Measurements from ENCODE around the gene CDCA5. TPM values are rescaled to one million over a fixed set of nuclear protein-coding genes. Genes with fewer than 3 reads are reported as not detected.
A peak's percentile ranks its signal among the peaks of the same experiment; 100 is the strongest.

Gene CDCA5
- total and polyA plus RNA-seq, 4 donors: 1.8 to 2.7 (median 2.2) TPM

DNA sequence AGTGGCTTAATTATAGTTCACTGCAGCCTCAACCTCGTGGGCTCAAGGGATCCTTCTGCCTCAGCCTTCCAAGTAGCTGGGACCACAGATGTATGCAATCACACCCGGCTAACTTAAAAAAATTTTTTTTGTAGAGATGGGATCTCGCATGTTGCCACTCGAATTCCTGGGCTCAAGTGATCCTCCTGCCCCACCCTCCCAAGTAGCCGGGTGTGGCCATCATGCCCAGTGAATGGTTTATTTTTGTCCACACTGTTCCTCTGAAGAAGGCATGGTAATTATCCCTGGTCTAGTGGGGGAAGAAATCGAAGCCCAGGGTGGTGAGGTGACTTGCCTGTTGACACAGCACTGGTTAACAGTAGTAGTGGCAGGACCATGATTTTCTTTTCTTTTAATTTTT, 40.9 kb downstream of the CDCA5 start:
- TF ChIP-seq, protein P1, sequence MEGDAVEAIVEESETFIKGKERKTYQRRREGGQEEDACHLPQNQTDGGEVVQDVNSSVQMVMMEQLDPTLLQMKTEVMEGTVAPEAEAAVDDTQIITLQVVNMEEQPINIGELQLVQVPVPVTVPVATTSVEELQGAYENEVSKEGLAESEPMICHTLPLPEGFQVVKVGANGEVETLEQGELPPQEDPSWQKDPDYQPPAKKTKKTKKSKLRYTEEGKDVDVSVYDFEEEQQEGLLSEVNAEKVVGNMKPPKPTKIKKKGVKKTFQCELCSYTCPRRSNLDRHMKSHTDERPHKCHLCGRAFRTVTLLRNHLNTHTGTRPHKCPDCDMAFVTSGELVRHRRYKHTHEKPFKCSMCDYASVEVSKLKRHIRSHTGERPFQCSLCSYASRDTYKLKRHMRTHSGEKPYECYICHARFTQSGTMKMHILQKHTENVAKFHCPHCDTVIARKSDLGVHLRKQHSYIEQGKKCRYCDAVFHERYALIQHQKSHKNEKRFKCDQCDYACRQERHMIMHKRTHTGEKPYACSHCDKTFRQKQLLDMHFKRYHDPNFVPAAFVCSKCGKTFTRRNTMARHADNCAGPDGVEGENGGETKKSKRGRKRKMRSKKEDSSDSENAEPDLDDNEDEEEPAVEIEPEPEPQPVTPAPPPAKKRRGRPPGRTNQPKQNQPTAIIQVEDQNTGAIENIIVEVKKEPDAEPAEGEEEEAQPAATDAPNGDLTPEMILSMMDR (IDR thresholded peaks at IDR 0.05; ENCODE audit: control extremely low read depth, extremely low read depth): no peak
- H3K4me3 ChIP-seq: no peak overlapping the region
- no peak overlapping the region for H3K27ac ChIP-seq (ENCODE audit: low read depth in 1 of 2, low read length in 1 of 2)
- H3K27me3 ChIP-seq (ENCODE audit: control insufficient read depth in 3 of 3, insufficient read depth in 3 of 3, low read length in 2 of 3): no peaks in the 10 kb centered on the region
- peaks cover 0 to 26% (median 15%) of the 10 kb centered on the region in 4 donors for H3K36me3 ChIP-seq (ENCODE audit: control insufficient read depth in 4 of 4, insufficient read depth in 4 of 4, low read length in 4 of 4)
- no peaks in the 10 kb centered on the region for H3K9me3 ChIP-seq (ENCODE audit: control insufficient read depth in 4 of 4, insufficient read depth in 3 of 4, low read length in 3 of 4)
- ATAC-seq (ENCODE audit: insufficient read depth, low FRiP score): no peak
- peaks cover 0 to 24% (median 0%) of the 10 kb centered on the region in 5 donors for H3K4me1 ChIP-seq (ENCODE audit: control insufficient read depth in 5 of 5, insufficient read depth in 5 of 5, low read length in 5 of 5)
- DNase-seq: no peak
- H3K9ac ChIP-seq (ENCODE audit: insufficient read depth in 1 of 2, low read length in 2 of 2): no peak overlapping the region
- WGBS, 2 donors: 75 to 87% methylated on average over 6 of the region's 6 CpGs

DNA sequence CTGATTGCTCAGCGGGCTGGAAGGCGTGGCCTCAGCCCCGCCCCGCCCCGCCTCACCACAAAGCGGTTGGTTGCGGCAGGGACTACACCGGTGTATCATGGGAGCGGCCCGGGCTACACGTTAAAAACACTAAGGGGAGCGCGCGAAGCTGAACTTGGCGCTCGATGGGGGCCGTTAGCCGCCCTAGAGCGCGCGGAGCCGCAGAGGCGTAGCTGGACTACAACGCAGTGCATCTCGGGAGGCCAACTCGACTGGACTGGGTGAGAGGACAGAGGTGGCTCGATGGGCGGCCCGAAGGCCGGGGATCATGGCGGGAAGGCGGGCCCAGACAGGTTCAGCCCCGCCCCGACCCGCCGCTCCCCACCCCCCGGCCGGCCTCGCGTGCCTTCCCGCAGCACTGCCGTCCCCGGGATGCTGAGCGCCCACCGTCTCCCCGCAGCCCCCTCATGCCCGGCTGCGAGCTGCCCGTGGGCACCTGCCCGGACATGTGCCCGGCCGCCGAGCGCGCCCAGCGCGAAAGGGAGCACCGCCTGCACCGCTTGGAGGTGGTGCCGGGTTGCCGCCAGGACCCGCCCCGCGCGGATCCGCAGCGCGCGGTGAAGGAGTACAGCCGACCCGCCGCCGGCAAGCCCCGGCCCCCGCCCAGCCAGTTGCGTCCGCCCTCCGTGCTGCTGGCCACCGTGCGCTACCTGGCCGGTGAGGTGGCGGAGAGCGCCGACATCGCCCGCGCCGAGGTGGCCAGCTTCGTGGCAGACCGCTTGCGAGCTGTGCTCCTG, 42.8 kb downstream of the CDCA5 start, which contains the start of gene SAC3D1:
SAC3D1 (plus strand) TSS at position 364 of the 776 bp plus-strand sequence; CDS start at position 447, 83 bp downstream.
- Histone ChIP-seq H3K9me3 (ENCODE audit: control insufficient read depth in 4 of 4, insufficient read depth in 3 of 4, low read length in 3 of 4) (no peaks in the 10 kb centered on the region), H3K4me3 (peak within 1 kb of the TSS; percentile 93), H3K4me1 (ENCODE audit: control insufficient read depth in 5 of 5, insufficient read depth in 5 of 5, low read length in 5 of 5) (peaks cover 0 to 18% (median 0%) of the 10 kb centered on the region in 5 donors), H3K27me3 (ENCODE audit: control insufficient read depth in 3 of 3, insufficient read depth in 3 of 3, low read length in 2 of 3) (no peaks in the 10 kb centered on the region), H3K27ac (ENCODE audit: low read depth in 1 of 2, low read length in 1 of 2) (peak within 1 kb of the TSS; percentile 91 to 98), H3K9ac (ENCODE audit: insufficient read depth in 1 of 2, low read length in 2 of 2) (peak within 1 kb of the TSS in 1 of 2 donors; percentile 49), H3K36me3 (ENCODE audit: control insufficient read depth in 4 of 4, insufficient read depth in 4 of 4, low read length in 4 of 4) (peaks cover 0 to 35% (median 20%) of the 10 kb centered on the region in 4 donors)
- ATAC-seq (ENCODE audit: insufficient read depth, low FRiP score) (peak; percentile 95), DNase-seq (peak; percentile 95 to 96 (median 95))
- 1% methylated on average over 71 to 91 of the region's 91 CpGs for WGBS, 2 donors
- TF ChIP-seq, protein P1 (IDR thresholded peaks at IDR 0.05; ENCODE audit: control extremely low read depth, extremely low read depth): no peak

DNA sequence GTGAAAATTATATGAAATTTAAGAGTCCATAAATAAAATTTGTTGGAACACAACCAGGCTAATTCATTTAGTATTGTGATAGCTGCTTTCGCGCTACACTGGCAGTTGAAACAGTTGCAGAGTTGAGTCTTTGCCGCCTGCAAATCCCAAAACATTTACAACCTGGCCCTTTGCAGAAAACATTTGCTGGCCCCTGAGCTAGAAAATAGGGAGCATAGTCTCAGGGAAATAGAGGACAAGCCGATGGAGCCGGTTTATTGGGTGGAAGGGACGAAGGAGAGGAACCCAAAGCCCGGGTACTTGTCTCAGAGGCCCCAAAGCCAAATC, 43.4 kb downstream of the CDCA5 start:
- Histone ChIP-seq H3K9ac (ENCODE audit: insufficient read depth in 1 of 2, low read length in 2 of 2) (no peak overlapping the region), H3K27me3 (ENCODE audit: control insufficient read depth in 3 of 3, insufficient read depth in 3 of 3, low read length in 2 of 3) (no peaks in the 10 kb centered on the region), H3K9me3 (ENCODE audit: control insufficient read depth in 4 of 4, insufficient read depth in 3 of 4, low read length in 3 of 4) (no peaks in the 10 kb centered on the region), H3K4me1 (ENCODE audit: control insufficient read depth in 5 of 5, insufficient read depth in 5 of 5, low read length in 5 of 5) (peaks cover 0 to 18% (median 0%) of the 10 kb centered on the region in 5 donors), H3K27ac (ENCODE audit: low read depth in 1 of 2, low read length in 1 of 2) (peak overlapping the region; percentile 91 to 98), H3K4me3 (peak overlapping the region; percentile 75), H3K36me3 (ENCODE audit: control insufficient read depth in 4 of 4, insufficient read depth in 4 of 4, low read length in 4 of 4) (peaks cover 0 to 36% (median 17%) of the 10 kb centered on the region in 4 donors)
- TF ChIP-seq, protein P1 (IDR thresholded peaks at IDR 0.05; ENCODE audit: control extremely low read depth, extremely low read depth): no peak
- no peak for ATAC-seq (ENCODE audit: insufficient read depth, low FRiP score)
- no peak for DNase-seq
- 16 to 24% methylated on average over 7 of the region's 7 CpGs for WGBS, 2 donors
